CD14-positive monocyte (primary cell): ENCODE results near the gene CAD. TPM values are rescaled to one million over a fixed set of nuclear protein-coding genes. Genes with fewer than 3 reads are reported as not detected.

Source experiments
- DNase-seq, 3 donors: peaks; one replicate each; pipeline ENCODE4 v3.0.0-alpha.2; 2011 to 2022
- H2AFZ ChIP-seq: 2 replicates; pipeline ENCODE4 v1.6.0; 2012; ENCODE audit warnings: mild to moderate bottlenecking, low read depth, low read length, inconsistent platforms; ENCODE audit not compliant: insufficient read depth, poor library complexity, severe bottlenecking
- H3K27ac ChIP-seq, 2 donors: 1 replicate in 1 of 2; 2 replicates in 1 of 2; pipeline ENCODE4 v1.5.1; 2012 to 2013; ENCODE audit warnings: low read length in 2 of 2, control low read depth in 1 of 2, inconsistent platforms in 1 of 2, low read depth in 1 of 2, mild to moderate bottlenecking in 1 of 2
- H3K27me3 ChIP-seq, 2 donors: one replicate each; pipeline versions ENCODE4 v1.6.0 to v1.6.1; 2011 to 2013; ENCODE audit warnings: low read length in 2 of 2; ENCODE audit not compliant: control insufficient read depth in 2 of 2, insufficient read depth in 2 of 2
- H3K36me3 ChIP-seq, 2 donors: replicated peaks in 1 of 2; 1 replicate in 1 of 2; 2 replicates in 1 of 2; pipeline versions ENCODE4 v1.5.1 to v1.6.1; 2012 to 2013; ENCODE audit warnings: low read length in 2 of 2, control low read depth in 1 of 2, inconsistent platforms in 1 of 2, mild to moderate bottlenecking in 1 of 2; ENCODE audit not compliant: insufficient read depth in 2 of 2, control insufficient read depth in 1 of 2
- H3K4me1 ChIP-seq, 2 donors: 1 replicate in 1 of 2; 2 replicates in 1 of 2; pipeline versions ENCODE4 v1.5.1 to v1.6.1; 2012 to 2013; ENCODE audit warnings: low read length in 2 of 2, control low read depth in 1 of 2, inconsistent platforms in 1 of 2, mild to moderate bottlenecking in 1 of 2, moderate library complexity in 1 of 2; ENCODE audit not compliant: insufficient read depth in 2 of 2, control insufficient read depth in 1 of 2
- H3K4me2 ChIP-seq: replicated peaks from 2 replicates; pipeline ENCODE3; 2012; ENCODE audit warnings: low read length, moderate library complexity, mild to moderate bottlenecking; ENCODE audit not compliant: poor library complexity, severe bottlenecking; ENCODE audit errors: extremely low read depth
- H3K4me3 ChIP-seq, 3 experiments: fragments of 200-600 bp in 1 of 3; sonication (generic) in 1 of 3; replicated peaks in 1 of 3; 1 replicate in 2 of 3; 2 replicates in 1 of 3; pipeline ENCODE4 v1.5.1; 2011 to 2013; ENCODE audit warnings: low read length in 3 of 3, mild to moderate bottlenecking in 3 of 3, control low read depth in 2 of 3, low read depth in 2 of 3, inconsistent platforms in 1 of 3, moderate library complexity in 1 of 3
- H3K79me2 ChIP-seq: 2 replicates; pipeline ENCODE4 v1.6.0; 2012; ENCODE audit warnings: mild to moderate bottlenecking, control low read depth, inconsistent platforms, low read length, moderate library complexity; ENCODE audit not compliant: insufficient read depth
- H3K9ac ChIP-seq: 2 replicates; pipeline ENCODE4 v1.6.0; 2017; ENCODE audit warnings: low read length, mild to moderate bottlenecking; ENCODE audit not compliant: insufficient read depth, poor library complexity, severe bottlenecking
- H3K9me3 ChIP-seq, 2 donors: replicated peaks in 1 of 2; 1 replicate in 1 of 2; 2 replicates in 1 of 2; pipeline versions ENCODE4 v1.5.1 to v1.6.1; 2012 to 2013; ENCODE audit warnings: low read length in 2 of 2, control low read depth in 1 of 2; ENCODE audit not compliant: control insufficient read depth in 1 of 2, insufficient read depth in 1 of 2
- H4K20me1 ChIP-seq: 2 replicates; pipeline ENCODE4 v1.6.0; 2012; ENCODE audit warnings: mild to moderate bottlenecking, low read length, control low read depth, moderate library complexity; ENCODE audit not compliant: insufficient read depth
- H3K27ac Mint-ChIP-seq, 7 donors: one replicate each; pipeline ENCODE4 v1.8.0; 2020; ENCODE audit warnings: mild to moderate bottlenecking in 7 of 7, mixed read lengths in 7 of 7, moderate library complexity in 6 of 7, inconsistent platforms in 2 of 7
- H3K27me3 Mint-ChIP-seq, 3 donors: one replicate each; pipeline ENCODE4 v1.8.0; 2021 to 2022; ENCODE audit warnings: low read depth in 3 of 3, mild to moderate bottlenecking in 3 of 3, mixed read lengths in 3 of 3, moderate library complexity in 3 of 3, inconsistent platforms in 1 of 3
- H3K36me3 Mint-ChIP-seq, 2 donors: one replicate each; pipeline ENCODE4 v1.8.0; 2020; ENCODE audit warnings: mixed read lengths in 2 of 2, inconsistent platforms in 1 of 2, mild to moderate bottlenecking in 1 of 2
- H3K4me1 Mint-ChIP-seq: one replicate; pipeline ENCODE4 v1.8.0; 2020; ENCODE audit warnings: mild to moderate bottlenecking, mixed read lengths
- H3K4me3 Mint-ChIP-seq, 2 donors: one replicate each; pipeline ENCODE4 v1.8.0; 2020; ENCODE audit warnings: mild to moderate bottlenecking in 2 of 2, mixed read lengths in 2 of 2, moderate library complexity in 1 of 2
- H3K9me3 Mint-ChIP-seq, 7 donors: one replicate each; pipeline ENCODE4 v1.8.0; 2020 to 2022; ENCODE audit warnings: mixed read lengths in 7 of 7, mild to moderate bottlenecking in 6 of 7, moderate library complexity in 6 of 7, inconsistent platforms in 2 of 7
- WGBS: methylation state at CpG from one replicate; pipeline ENCODE4 v1.1.5; 2013; ENCODE audit warnings: missing lambda C conversion rate; ENCODE audit not compliant: insufficient coverage; 5-methylcytosine and 5-hydroxymethylcytosine counted together
- intact Hi-C, 2 donors: fragments of 100-400 bp; cut with micrococcal nuclease; formaldehyde crosslinking; loops; one replicate each; pipeline versions ENCODE4 v1.15.0 to v1.15.1; 2023
- polyA plus RNA-seq, 3 donors: library from polyadenylated mRNA; depleted of rRNA in 1 of 3; unstranded in 2 of 3; stranded (reverse) in 1 of 3; fragments of 300-500 nt in 2 of 3; fragments of >200 nt in 1 of 3; fragmentation: Illumina TruSeq in 2 of 3; gene quantifications; 1 replicate in 2 of 3; 2 replicates in 1 of 3; pipeline ENCODE4 v1.2.3, GENCODE V29; 2012 to 2021
- TF ChIP-seq, protein P1 (sequence below): fragments of 200-600 bp; IDR thresholded peaks from one replicate; pipeline ENCODE4 v1.8.0; 2022; ENCODE audit warnings: antibody characterized with exemption, mild to moderate bottlenecking

The CAD gene
- polyA plus RNA-seq, 3 donors, result 0.71 to 17.3 (median 1.7) TPM

DNA sequence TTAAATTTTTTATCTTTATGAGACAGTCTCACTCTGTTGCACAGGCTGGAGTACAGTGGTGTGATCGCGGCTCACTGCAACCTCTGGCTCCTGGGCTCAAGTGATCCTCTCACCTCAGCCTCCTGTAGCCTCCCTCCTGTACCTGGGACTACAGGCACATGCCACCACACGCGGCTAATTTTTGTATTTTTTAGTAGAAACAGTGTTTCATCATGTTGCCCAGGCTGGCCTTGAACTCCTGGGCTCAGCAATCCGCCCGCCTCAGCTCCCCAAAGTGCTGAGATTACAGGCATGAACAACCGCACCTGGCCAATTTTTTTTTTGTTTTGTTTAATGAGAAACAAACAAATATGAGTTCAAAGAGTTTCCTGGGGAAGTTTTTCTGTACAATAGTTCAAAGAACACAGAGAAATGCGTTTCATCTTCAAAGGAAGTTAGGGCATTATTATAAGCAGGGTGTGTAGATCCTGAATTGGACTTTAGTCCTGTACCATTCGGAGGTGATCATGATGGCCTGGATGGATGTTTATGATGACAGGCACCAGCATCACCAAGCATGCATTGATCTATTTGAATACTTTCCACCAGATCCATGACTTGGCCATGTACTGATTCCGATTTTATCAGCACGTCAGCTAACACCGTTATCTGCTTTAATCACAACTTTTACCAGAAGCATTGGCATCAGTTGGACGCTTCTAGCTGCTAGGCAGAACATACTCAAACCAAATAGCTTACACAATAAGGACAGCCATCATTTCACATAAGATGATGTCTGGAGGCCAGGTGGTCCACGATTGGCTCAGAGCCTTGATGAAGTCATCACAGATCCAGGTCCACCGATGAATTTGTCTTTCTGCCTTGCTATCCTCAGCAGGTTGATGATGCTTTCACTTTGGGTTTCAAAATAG lies 39.5 kb upstream of the CAD start:
- Histone ChIP-seq H3K4me1 (no peaks in the 10 kb centered on the region), H3K79me2 (no peaks in the 10 kb centered on the region), H4K20me1 (no peaks in the 10 kb centered on the region), H3K4me3 (no peak overlapping the region), H3K36me3 (no peaks in the 10 kb centered on the region), H3K27me3 (no peaks in the 10 kb centered on the region), H3K9ac (no peak overlapping the region), H3K4me2 (no peak overlapping the region), H3K9me3 (no peaks in the 10 kb centered on the region), H2AFZ (no peak overlapping the region), H3K27ac (no peak overlapping the region)
- Mint-ChIP-seq H3K27ac (no peak overlapping the region), H3K27me3 (peaks cover 2 to 11% (median 5%) of the 10 kb centered on the region in 3 donors), H3K4me1 (no peaks in the 10 kb centered on the region), H3K36me3 (no peaks in the 10 kb centered on the region), H3K4me3 (no peak overlapping the region), H3K9me3 (no peaks in the 10 kb centered on the region)
- TF ChIP-seq, protein P1, sequence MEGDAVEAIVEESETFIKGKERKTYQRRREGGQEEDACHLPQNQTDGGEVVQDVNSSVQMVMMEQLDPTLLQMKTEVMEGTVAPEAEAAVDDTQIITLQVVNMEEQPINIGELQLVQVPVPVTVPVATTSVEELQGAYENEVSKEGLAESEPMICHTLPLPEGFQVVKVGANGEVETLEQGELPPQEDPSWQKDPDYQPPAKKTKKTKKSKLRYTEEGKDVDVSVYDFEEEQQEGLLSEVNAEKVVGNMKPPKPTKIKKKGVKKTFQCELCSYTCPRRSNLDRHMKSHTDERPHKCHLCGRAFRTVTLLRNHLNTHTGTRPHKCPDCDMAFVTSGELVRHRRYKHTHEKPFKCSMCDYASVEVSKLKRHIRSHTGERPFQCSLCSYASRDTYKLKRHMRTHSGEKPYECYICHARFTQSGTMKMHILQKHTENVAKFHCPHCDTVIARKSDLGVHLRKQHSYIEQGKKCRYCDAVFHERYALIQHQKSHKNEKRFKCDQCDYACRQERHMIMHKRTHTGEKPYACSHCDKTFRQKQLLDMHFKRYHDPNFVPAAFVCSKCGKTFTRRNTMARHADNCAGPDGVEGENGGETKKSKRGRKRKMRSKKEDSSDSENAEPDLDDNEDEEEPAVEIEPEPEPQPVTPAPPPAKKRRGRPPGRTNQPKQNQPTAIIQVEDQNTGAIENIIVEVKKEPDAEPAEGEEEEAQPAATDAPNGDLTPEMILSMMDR, result no peak
- DNase-seq, result no peak
- intact Hi-C loops, result no loop called here
- WGBS, result 93% methylated on average over 10 of the region's 15 CpGs

DNA sequence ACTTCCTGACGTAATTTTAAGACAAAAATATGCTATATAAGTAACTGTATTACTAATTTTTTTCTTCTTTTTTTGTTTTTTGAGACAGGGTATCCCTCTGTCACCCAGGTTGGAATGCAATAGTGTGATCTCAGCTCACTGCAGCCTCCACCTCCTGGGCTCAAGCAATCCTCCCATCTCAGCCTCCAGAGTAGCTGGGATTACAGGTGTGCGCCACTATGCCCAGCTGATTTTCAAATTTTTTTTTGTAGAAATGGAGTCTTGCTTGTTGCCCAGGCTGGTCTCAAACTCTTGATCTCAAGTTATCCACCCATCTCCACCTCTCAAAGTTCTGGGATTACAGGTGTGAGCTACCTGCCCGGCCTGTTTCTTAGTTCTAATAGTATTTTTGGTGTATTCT lies 38.7 kb upstream of the CAD start:
- intact Hi-C loops, result no loop called here
- Histone ChIP-seq H3K9me3 (no peaks in the 10 kb centered on the region), H2AFZ (no peak overlapping the region), H3K4me3 (no peak overlapping the region), H3K27me3 (no peaks in the 10 kb centered on the region), H3K9ac (no peak overlapping the region), H3K4me1 (no peaks in the 10 kb centered on the region), H4K20me1 (no peaks in the 10 kb centered on the region), H3K4me2 (no peak overlapping the region), H3K79me2 (no peaks in the 10 kb centered on the region), H3K27ac (no peak overlapping the region), H3K36me3 (no peaks in the 10 kb centered on the region)
- no peaks in the 10 kb centered on the region for H3K4me1 Mint-ChIP-seq
- TF ChIP-seq, protein P1, result no peak
- DNase-seq, result no peak
- H3K4me3 Mint-ChIP-seq, result no peak overlapping the region
- H3K36me3 Mint-ChIP-seq, result no peaks in the 10 kb centered on the region
- H3K27ac Mint-ChIP-seq, result no peak overlapping the region
- peaks cover 2 to 12% (median 3%) of the 10 kb centered on the region in 3 donors for H3K27me3 Mint-ChIP-seq
- no CpG with 5 or more reads among the region's 3 CpGs for WGBS
- H3K9me3 Mint-ChIP-seq, result no peaks in the 10 kb centered on the region
